Muscle layer of colon (tissue), 2 donors: ENCODE data around the gene TMEM140.

ENCODE experiments used
- H3K27ac ChIP-seq: one replicate; pipeline ENCODE4 v1.7.0; 2013; ENCODE audit warnings: low read depth, mild to moderate bottlenecking, low read length, moderate library complexity
- H3K27me3 ChIP-seq, 2 donors: one replicate each; pipeline ENCODE4 v1.7.0; 2013; ENCODE audit warnings: low read length in 2 of 2, mild to moderate bottlenecking in 2 of 2; ENCODE audit not compliant: insufficient read depth in 2 of 2, control insufficient read depth in 1 of 2
- H3K36me3 ChIP-seq: one replicate; pipeline ENCODE4 v1.7.0; 2013; ENCODE audit warnings: mild to moderate bottlenecking, low read length; ENCODE audit not compliant: insufficient read depth
- H3K4me1 ChIP-seq: one replicate; pipeline ENCODE4 v1.7.0; 2013; ENCODE audit warnings: mild to moderate bottlenecking, low read length; ENCODE audit not compliant: insufficient read depth
- H3K4me3 ChIP-seq, 2 donors: one replicate each; pipeline ENCODE4 v1.7.0; 2013; ENCODE audit warnings: low read length in 2 of 2, low read depth in 1 of 2, mild to moderate bottlenecking in 1 of 2, moderate library complexity in 1 of 2
- H3K9ac ChIP-seq: one replicate; pipeline ENCODE4 v1.7.0; 2013; ENCODE audit warnings: low read length
- H3K9me3 ChIP-seq: one replicate; pipeline ENCODE4 v1.7.0; 2013; ENCODE audit warnings: mild to moderate bottlenecking, low read length
- donor health status: abdominal sarcoma.
- donor health status: Adenocarcinoma of cecum.

TMEM140 gene

GRCh38 chr7:135178364-135178763 is 30.5 kb downstream of the TMEM140 start:
- Histone ChIP-seq H3K36me3 (no peaks in the 10 kb centered on the region), H3K9ac (no peak overlapping the region), H3K27me3 (no peaks in the 10 kb centered on the region), H3K9me3 (peaks cover 14% of the 10 kb centered on the region), H3K4me1 (no peaks in the 10 kb centered on the region), H3K27ac (no peak overlapping the region), H3K4me3 (no peak overlapping the region)

- Histone ChIP-seq H3K4me3 (no peak overlapping the region), H3K9me3 (peaks cover 14% of the 10 kb centered on the region), H3K36me3 (peaks cover 8% of the 10 kb centered on the region), H3K4me1 (no peaks in the 10 kb centered on the region), H3K27ac (no peak overlapping the region), H3K9ac (no peak overlapping the region), H3K27me3 (no peaks in the 10 kb centered on the region)
Observed at GRCh38 chr7:135179321-135179925, 31.6 kb downstream of the TMEM140 start.

- H3K9ac ChIP-seq: no peak overlapping the region
- no peak overlapping the region for H3K4me3 ChIP-seq
- peaks cover 14% of the 10 kb centered on the region for H3K9me3 ChIP-seq
- H3K36me3 ChIP-seq: peaks cover 10% of the 10 kb centered on the region
- no peaks in the 10 kb centered on the region for H3K4me1 ChIP-seq
- no peaks in the 10 kb centered on the region for H3K27me3 ChIP-seq
- no peak overlapping the region for H3K27ac ChIP-seq
Observed at GRCh38 chr7:135180122-135180521, 32.2 kb downstream of the TMEM140 start.

DNA sequence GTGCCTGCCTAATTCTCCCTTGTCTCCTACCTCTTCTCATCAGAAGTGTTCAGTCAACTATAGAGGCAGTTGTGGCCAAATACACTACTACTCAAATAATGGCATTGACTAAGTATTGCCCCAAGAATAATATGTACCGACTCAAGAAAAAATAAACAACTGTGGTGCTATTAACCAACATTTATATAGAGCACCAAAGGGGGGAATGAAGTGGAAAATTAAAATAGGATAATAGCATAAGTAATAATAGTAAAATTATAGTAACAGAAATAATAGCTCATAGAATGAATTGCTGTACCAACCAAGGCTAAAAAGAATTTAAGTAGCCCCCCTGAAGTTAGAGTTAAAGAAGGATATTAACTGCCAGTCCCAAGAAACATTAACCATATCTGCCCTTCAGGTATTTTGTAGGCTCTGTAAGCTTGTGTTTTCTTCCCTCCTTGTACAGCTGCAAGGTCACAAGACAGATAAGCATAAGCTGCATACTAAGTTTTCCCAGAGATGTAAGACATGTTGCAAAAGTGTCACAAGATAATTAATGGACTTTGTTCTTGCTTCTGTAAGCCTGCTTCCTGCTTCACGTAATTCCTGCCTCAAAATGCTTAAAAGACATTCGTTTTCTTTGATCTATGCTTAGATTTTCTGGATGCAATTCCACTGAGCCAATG is 33.5 kb downstream of the TMEM140 start:
- H3K4me1 ChIP-seq: no peaks in the 10 kb centered on the region
- H3K4me3 ChIP-seq: no peak overlapping the region
- H3K9me3 ChIP-seq: peaks cover 14% of the 10 kb centered on the region
- H3K27me3 ChIP-seq: no peaks in the 10 kb centered on the region
- no peak overlapping the region for H3K9ac ChIP-seq
- H3K27ac ChIP-seq: no peak overlapping the region
- peaks cover 19% of the 10 kb centered on the region for H3K36me3 ChIP-seq

DNA sequence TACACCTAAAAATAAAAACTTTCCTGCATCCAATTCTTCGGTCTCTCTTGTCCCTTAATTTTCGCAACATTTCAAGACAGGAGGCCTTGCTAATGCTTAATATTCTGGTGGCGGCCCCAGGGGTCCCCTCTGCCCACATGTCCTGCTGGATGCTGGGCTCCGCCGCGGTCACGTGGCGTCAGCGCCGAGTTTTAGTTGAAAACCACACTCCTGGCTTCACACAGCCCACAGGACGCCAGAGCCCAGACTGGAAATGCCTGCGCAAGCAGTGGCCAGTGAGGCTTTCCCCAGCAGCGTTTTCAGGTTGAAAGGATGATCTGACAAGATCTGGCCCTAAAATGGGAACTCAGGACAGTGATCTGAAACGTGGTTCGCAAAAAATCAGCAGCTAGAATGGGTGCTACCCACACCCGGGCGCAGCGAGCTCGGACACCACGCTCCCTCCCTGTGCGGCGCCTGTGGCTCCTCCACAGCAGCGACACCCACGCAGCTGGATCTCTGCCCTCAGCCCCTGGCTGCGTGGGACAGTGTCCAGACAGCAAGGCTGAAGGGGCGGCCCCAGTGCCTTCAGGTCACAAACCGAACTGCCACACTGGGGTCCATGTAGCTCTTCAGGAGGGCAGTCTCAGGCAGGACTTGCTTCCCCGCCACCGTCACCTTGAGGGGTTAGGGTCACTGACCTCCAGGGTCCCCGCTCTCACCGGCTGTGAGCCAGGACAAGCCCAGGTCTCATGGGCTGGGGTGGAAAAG is 34.2 kb downstream of the TMEM140 start:
- Histone ChIP-seq H3K36me3 (peaks cover 25% of the 10 kb centered on the region), H3K4me3 (no peak overlapping the region), H3K9me3 (peaks cover 14% of the 10 kb centered on the region), H3K4me1 (no peaks in the 10 kb centered on the region), H3K27ac (no peak overlapping the region), H3K9ac (no peak overlapping the region), H3K27me3 (no peaks in the 10 kb centered on the region)

GRCh38 chr7:135183478-135183877 is 35.6 kb downstream of the TMEM140 start:
- Histone ChIP-seq H3K4me3 (no peak overlapping the region), H3K27ac (no peak overlapping the region), H3K9ac (no peak overlapping the region), H3K36me3 (peaks cover 35% of the 10 kb centered on the region), H3K27me3 (no peaks in the 10 kb centered on the region), H3K4me1 (no peaks in the 10 kb centered on the region), H3K9me3 (peaks cover 14% of the 10 kb centered on the region)

DNA sequence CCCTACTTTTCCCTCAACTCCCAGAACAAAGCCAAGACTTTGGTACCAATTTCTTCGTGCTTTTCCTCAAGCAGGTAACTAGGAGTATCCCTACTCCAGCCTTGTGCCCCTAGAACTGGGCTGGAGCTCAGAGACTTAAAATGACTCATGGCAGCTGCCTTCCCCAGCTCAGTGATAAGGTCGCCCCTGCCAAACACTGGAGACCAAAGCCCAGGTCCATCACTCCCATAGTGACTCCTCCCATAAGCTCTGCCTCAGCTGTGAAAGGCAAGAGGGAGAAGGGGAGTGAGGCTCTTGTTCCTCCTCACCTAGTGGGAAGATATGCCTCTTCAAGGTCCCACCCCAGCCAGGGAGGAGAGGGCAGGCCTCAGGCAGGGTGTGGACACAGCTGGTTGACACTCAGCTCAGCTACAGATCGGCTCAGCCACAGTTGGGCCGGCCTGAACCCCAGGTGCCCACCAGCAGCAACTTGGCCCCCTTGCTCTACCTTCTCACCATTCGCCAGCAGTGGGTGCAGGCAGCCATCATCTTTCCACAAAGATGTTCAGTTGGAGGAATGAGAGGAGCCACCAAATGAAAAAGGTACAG is 36.5 kb downstream of the TMEM140 start:
- Histone ChIP-seq H3K9ac (no peak overlapping the region), H3K9me3 (peaks cover 14% of the 10 kb centered on the region), H3K4me3 (no peak overlapping the region), H3K27ac (no peak overlapping the region), H3K27me3 (no peaks in the 10 kb centered on the region), H3K4me1 (no peaks in the 10 kb centered on the region), H3K36me3 (peaks cover 44% of the 10 kb centered on the region)

DNA sequence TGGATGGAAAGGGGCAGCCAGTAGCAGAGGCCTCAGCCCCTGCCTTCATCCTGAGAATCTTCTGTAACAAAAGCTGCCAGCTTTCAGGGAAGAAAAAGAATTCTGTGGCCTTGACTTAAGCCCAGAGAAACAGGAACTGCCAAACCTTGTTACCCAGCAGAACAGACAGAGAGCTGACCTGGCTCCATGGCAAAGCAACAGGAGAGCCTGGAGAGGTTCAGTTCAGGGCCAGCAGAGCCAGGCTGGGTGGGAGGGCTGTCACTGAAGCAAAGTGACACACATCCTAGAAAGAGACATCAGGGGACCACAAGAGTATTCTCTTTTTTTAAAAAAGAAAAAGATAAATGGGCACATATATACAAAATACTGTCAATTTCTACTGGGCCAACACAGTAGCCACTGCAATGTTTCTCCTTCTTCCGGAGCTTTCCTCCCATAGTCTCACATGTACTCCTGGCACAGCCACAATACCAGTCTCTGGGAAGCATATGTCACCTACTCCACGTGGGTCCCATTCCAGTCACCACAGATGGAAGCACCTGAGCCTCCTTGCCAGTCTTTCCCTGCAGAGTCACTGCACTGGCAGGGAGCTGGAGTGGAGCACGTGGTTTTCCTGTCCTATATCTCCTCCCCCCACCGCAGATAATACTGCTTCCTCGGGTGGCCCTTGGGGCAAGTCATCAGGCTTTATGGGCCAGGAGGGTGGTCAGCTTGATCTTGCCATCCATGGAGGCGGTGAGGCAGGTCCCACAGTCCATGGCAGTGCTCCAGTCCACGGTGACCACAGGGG is 37.8 kb downstream of the TMEM140 start:
- H3K4me1 ChIP-seq: no peaks in the 10 kb centered on the region
- no peak overlapping the region for H3K4me3 ChIP-seq
- no peaks in the 10 kb centered on the region for H3K27me3 ChIP-seq
- no peak overlapping the region for H3K27ac ChIP-seq
- H3K36me3 ChIP-seq: peaks cover 48% of the 10 kb centered on the region
- H3K9ac ChIP-seq: no peak overlapping the region
- H3K9me3 ChIP-seq: peaks cover 14% of the 10 kb centered on the region

GRCh38 chr7:135186261-135186540 is 38.3 kb downstream of the TMEM140 start:
- Histone ChIP-seq H3K27me3 (no peaks in the 10 kb centered on the region), H3K36me3 (peaks cover 48% of the 10 kb centered on the region)

GRCh38 chr7:135186841-135187253 is 39.0 kb downstream of the TMEM140 start:
- Histone ChIP-seq H3K27me3 (no peaks in the 10 kb centered on the region), H3K9me3 (peaks cover 3% of the 10 kb centered on the region), H3K4me1 (no peaks in the 10 kb centered on the region), H3K36me3 (peaks cover 52% of the 10 kb centered on the region), H3K4me3 (no peak overlapping the region), H3K9ac (no peak overlapping the region), H3K27ac (no peak overlapping the region)

More at GRCh38 chr7:135186261-135186540, 38.3 kb downstream of the TMEM140 start:
- no peak overlapping the region for H3K9ac ChIP-seq
- peaks cover 9% of the 10 kb centered on the region for H3K9me3 ChIP-seq
- no peak overlapping the region for H3K27ac ChIP-seq
- H3K4me1 ChIP-seq: no peaks in the 10 kb centered on the region
- no peak overlapping the region for H3K4me3 ChIP-seq
